ENCODE data around the gene EZH1. TPM values are rescaled to one million over a fixed set of nuclear protein-coding genes. Genes with fewer than 3 reads are reported as not detected.
"Not testable (repeated sequence)": the region's sequence is repeated elsewhere in the genome, so short reads cannot be mapped to it uniquely, and the experiment has no call there.

Gene EZH1
- total RNA-seq, 1 experiment from 2014 or later: 17.7 TPM

DNA sequence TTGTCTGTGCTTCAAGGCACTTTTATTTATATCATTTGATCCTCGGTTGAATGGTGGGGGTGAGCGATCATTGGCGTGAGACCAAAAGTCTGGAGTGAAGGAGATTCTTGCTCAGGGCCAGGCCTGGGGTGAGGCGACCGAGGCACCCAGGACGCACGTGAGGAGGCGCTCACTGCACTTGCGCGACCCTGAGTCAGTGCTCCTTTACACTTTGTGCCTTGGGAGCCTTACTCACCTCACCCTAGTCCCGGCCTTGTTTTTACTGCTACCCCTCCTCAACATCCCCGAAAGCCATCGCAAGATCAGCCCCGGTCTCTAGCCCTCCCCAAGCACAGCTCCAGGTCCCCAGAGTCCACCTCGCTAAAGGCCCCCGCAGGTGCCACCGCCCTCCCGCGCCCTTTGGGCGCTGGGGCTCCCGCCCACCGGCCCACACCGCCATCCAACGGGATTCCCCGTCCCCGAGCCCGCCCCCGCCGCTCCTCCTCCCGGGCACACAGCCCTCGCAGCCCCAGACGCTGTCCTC, 496 bp downstream of the EZH1 start:
- in situ Hi-C loops (cut with HindIII; ENCODE audit: low pct_unique_long_range_greater_than_20kb, low sequenced_read_pairs) (no loop called here), intact Hi-C loops (cut with micrococcal nuclease; ENCODE audit: unreplicated experiment) (no loop called here)
- no peak for DNase-seq (ENCODE audit: low read depth, low spot score)
- BruUV-seq (replicated peaks): no TSS peak
- peak; percentile 95 for ATAC-seq
- Histone ChIP-seq H3K27me3 (ENCODE audit: control insufficient read depth, insufficient read depth, low read length) (no peaks in the 10 kb centered on the region), H3K27ac (ENCODE audit: low read length) (peak overlapping the region; percentile 79), H3K9me3 (ENCODE audit: control insufficient read depth, insufficient read depth, low read depth, low read length) (no peaks in the 10 kb centered on the region), H3K4me3 (ENCODE audit: low read depth in 2 of 2, low read length in 2 of 2) (peak overlapping the region; percentile 58 to 70), H3K36me3 (ENCODE audit: control insufficient read depth, insufficient read depth, low read length) (no peaks in the 10 kb centered on the region), H3K4me1 (ENCODE audit: control insufficient read depth, insufficient read depth, low read length) (no peaks in the 10 kb centered on the region)
- ChIA-PET POLR2A (no interaction called here), CTCF (no interaction called here)
- TF ChIP-seq POLR2AphosphoS5 (IDR thresholded peaks at IDR 0.05; ENCODE audit: low read depth, low read length) (no peak), TCF7L2 (IDR thresholded peaks at IDR 0.05; ENCODE audit: low read depth, low read length) (no peak), SIN3A (IDR thresholded peaks at IDR 0.05; ENCODE audit: borderline replicate concordance, insufficient read depth, low read depth, low read length) (no peak)
- TF ChIP-seq, protein P1, sequence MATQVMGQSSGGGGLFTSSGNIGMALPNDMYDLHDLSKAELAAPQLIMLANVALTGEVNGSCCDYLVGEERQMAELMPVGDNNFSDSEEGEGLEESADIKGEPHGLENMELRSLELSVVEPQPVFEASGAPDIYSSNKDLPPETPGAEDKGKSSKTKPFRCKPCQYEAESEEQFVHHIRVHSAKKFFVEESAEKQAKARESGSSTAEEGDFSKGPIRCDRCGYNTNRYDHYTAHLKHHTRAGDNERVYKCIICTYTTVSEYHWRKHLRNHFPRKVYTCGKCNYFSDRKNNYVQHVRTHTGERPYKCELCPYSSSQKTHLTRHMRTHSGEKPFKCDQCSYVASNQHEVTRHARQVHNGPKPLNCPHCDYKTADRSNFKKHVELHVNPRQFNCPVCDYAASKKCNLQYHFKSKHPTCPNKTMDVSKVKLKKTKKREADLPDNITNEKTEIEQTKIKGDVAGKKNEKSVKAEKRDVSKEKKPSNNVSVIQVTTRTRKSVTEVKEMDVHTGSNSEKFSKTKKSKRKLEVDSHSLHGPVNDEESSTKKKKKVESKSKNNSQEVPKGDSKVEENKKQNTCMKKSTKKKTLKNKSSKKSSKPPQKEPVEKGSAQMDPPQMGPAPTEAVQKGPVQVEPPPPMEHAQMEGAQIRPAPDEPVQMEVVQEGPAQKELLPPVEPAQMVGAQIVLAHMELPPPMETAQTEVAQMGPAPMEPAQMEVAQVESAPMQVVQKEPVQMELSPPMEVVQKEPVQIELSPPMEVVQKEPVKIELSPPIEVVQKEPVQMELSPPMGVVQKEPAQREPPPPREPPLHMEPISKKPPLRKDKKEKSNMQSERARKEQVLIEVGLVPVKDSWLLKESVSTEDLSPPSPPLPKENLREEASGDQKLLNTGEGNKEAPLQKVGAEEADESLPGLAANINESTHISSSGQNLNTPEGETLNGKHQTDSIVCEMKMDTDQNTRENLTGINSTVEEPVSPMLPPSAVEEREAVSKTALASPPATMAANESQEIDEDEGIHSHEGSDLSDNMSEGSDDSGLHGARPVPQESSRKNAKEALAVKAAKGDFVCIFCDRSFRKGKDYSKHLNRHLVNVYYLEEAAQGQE (IDR thresholded peaks at IDR 0.05; ENCODE audit: insufficient read depth in 1 of 2, low read depth in 2 of 2, low read length in 1 of 2): no peak
- TF ChIP-seq, protein P2, sequence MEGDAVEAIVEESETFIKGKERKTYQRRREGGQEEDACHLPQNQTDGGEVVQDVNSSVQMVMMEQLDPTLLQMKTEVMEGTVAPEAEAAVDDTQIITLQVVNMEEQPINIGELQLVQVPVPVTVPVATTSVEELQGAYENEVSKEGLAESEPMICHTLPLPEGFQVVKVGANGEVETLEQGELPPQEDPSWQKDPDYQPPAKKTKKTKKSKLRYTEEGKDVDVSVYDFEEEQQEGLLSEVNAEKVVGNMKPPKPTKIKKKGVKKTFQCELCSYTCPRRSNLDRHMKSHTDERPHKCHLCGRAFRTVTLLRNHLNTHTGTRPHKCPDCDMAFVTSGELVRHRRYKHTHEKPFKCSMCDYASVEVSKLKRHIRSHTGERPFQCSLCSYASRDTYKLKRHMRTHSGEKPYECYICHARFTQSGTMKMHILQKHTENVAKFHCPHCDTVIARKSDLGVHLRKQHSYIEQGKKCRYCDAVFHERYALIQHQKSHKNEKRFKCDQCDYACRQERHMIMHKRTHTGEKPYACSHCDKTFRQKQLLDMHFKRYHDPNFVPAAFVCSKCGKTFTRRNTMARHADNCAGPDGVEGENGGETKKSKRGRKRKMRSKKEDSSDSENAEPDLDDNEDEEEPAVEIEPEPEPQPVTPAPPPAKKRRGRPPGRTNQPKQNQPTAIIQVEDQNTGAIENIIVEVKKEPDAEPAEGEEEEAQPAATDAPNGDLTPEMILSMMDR (IDR thresholded peaks at IDR 0.05): no peak

DNA sequence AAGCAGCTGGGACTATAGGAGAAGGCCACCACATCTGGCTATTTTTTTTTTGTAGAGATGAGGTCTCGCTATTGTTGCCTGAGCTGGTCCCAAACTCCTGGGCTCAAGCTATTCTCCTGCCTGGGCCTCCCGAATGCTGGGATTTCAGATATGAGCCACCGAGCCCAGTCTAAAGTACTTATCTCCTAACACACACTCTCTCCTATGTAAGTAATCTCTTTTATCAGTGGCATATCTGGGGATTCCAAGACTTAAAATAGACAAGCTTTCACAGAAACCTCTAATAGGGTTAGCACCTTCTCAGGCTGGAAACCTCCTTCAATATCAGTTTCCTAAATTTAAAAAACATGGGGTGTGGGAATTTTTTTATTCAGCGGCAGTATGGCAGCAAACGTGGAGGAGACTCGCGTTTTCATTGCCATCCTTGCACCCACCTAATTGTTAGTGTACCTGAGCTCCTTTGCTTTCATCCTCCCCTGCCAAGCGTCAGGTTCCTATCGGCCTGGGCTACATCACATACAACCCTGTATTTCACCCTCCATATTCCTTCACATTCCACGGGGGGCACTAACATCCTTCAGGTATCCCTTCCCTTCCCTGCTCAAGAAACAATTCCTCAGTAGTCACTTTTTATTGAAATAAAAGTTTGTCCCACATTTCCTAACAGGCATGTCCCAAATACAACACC, 1.1 kb downstream of the EZH1 start:
- no peak for DNase-seq (ENCODE audit: low read depth, low spot score)
- ChIA-PET CTCF (interaction anchor here (0.8 kb wide), 1 partner anchor 20 kb away, joined by 3 read pairs; no protein-coding TSS in a partner anchor), POLR2A (no interaction called here)
- no peaks in the 10 kb centered on the region for H3K9me3 ChIP-seq (ENCODE audit: control insufficient read depth, insufficient read depth, low read depth, low read length)
- ATAC-seq: no peak
- TF ChIP-seq, protein P2 (IDR thresholded peaks at IDR 0.05): no peak
- TF ChIP-seq SIN3A (IDR thresholded peaks at IDR 0.05; ENCODE audit: borderline replicate concordance, insufficient read depth, low read depth, low read length) (no peak), TCF7L2 (IDR thresholded peaks at IDR 0.05; ENCODE audit: low read depth, low read length) (no peak), POLR2AphosphoS5 (IDR thresholded peaks at IDR 0.05; ENCODE audit: low read depth, low read length) (no peak)
- TF ChIP-seq, protein P1 (IDR thresholded peaks at IDR 0.05; ENCODE audit: insufficient read depth in 1 of 2, low read depth in 2 of 2, low read length in 1 of 2): no peak
- no peaks in the 10 kb centered on the region for H3K4me1 ChIP-seq (ENCODE audit: control insufficient read depth, insufficient read depth, low read length)
- no peaks in the 10 kb centered on the region for H3K36me3 ChIP-seq (ENCODE audit: control insufficient read depth, insufficient read depth, low read length)
- H3K27me3 ChIP-seq (ENCODE audit: control insufficient read depth, insufficient read depth, low read length): no peaks in the 10 kb centered on the region
- in situ Hi-C loops (cut with HindIII; ENCODE audit: low pct_unique_long_range_greater_than_20kb, low sequenced_read_pairs): no loop called here
- intact Hi-C loops (cut with micrococcal nuclease; ENCODE audit: unreplicated experiment): no loop called here
- H3K27ac ChIP-seq (ENCODE audit: low read length): peak overlapping the region; percentile 79
- BruUV-seq (replicated peaks): no TSS peak
- H3K4me3 ChIP-seq (ENCODE audit: low read depth in 2 of 2, low read length in 2 of 2): peak overlapping the region; percentile 58 to 70

DNA sequence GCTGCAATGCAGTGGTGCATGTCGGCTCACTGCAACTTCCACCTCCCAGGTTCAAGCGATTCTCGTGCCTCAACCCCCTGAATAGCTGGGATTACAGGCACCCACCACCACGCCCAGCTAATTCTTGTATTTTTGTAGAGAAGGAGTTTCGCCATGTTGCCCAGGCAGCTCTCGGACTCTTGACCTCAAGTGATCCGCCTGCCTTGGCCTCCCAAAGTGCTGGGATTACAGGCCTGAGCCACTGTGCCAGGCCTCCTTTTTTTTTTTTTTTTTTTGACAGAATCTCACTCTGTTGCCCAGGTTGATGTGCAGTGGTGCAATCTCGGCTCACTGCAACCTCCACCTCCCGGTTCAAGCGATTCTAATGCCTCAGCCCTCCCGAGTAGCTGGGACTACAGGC, 1.9 kb downstream of the EZH1 start:
- ATAC-seq; in situ Hi-C loops (cut with HindIII; ENCODE audit: low pct_unique_long_range_greater_than_20kb, low sequenced_read_pairs); H3K4me3 ChIP-seq (ENCODE audit: low read depth in 2 of 2, low read length in 2 of 2); H3K27me3 ChIP-seq (ENCODE audit: control insufficient read depth, insufficient read depth, low read length); BruUV-seq (replicated peaks); POLR2A ChIA-PET; DNase-seq (ENCODE audit: low read depth, low spot score); H3K9me3 ChIP-seq (ENCODE audit: control insufficient read depth, insufficient read depth, low read depth, low read length); H3K36me3 ChIP-seq (ENCODE audit: control insufficient read depth, insufficient read depth, low read length); intact Hi-C loops (cut with micrococcal nuclease; ENCODE audit: unreplicated experiment); H3K4me1 ChIP-seq (ENCODE audit: control insufficient read depth, insufficient read depth, low read length); H3K27ac ChIP-seq (ENCODE audit: low read length): not testable (repeated sequence)
- CTCF ChIA-PET: interaction anchor here (0.8 kb wide), 1 partner anchor 21 kb away, joined by 3 read pairs; no protein-coding TSS in a partner anchor
